NCI-H510A (cell line): ENCODE data around the gene EID2B.

Experiments
- DNase-seq: peaks from one replicate; lab custom pipeline; 2025; lab: John Stamatoyannopoulos, UW

The EID2B gene

GRCh38 chr19:39498798-39499642 is 33.6 kb downstream of the EID2B start, which contains the start of gene DLL3:
Gene DLL3, plus strand, starts transcription at chr19:39498947. Its CDS starts 28 bp downstream, at chr19:39498975.
- DNase-seq: peak; percentile 67

DNA sequence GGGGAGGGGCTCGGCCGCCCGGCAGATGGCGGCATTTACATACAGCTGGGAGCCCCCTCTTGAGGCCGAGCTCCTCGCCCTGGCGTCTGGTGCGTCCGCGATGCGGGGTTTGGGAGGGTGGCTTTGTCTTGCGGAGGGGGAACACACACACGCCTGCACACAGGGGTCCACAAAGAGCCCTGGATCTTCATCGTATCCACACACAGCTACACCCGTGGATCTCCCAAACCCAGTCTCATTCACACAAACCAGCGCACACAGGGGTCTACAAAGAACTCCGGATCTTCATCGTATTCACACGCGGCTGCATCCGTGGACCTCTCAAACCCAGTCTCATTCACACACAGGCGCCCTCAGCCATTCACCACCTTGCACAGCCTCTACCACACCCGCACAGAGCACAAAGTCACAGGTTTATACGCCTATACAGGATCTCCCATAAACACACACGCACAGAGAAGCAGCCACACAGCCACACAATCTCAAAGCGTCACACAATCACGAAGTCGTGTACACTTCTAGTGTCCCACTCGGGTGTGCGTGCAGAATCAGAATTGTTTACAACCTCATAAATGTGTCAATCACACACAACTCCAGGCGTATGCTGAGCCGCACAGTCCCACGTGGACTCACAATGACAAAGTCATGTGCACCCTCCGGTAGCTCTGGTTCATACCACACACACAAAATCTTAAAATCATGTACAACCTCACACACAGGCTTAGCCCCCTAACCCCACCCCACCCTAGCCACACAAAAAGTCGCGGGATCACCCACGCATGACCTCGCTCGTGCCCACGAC is 34.5 kb downstream of the EID2B start:
- DNase-seq: peak; percentile 89

DNA sequence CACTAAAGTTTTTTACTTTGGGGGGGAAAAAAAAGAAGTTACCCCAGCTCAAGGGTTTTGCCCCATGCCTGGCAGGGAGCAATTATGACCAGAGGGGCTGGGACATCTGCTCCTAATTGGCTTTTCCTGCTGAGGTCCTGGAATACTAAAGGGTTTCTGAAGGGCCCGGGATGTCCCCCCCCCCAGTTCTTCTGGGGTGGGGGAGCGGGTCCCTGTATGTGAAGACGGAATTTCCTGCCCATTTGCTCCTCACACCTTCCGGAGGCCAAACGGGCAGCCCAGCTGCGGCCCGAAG is 35.0 kb downstream of the EID2B start:
- no peak for DNase-seq

- no peak for DNase-seq
These were observed 36.6 kb downstream of the EID2B start for GRCh38 chr19:39496063-39496462.

- no peak for DNase-seq
These were observed 38.0 kb downstream of the EID2B start for GRCh38 chr19:39494661-39495060.

DNA sequence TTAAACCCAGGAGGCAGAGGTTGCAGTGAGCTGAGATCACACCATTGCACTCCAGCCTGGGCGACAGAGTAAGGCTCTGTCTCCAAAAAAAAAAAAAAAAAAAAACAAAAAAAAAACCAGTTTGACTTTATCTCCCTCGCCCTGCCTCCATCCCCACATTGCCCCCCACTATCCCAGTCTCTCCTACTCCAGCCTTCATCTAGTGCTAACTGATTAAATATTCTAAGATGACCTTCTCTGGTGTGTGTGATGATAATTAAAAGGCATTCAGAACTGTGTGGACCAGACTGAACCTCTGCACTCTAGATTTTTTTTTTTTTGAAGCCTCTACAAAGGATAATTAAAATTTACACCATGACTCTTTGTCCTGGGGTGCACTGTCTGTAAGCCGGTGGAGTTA is 39.9 kb downstream of the EID2B start:
- DNase-seq: no peak

DNA sequence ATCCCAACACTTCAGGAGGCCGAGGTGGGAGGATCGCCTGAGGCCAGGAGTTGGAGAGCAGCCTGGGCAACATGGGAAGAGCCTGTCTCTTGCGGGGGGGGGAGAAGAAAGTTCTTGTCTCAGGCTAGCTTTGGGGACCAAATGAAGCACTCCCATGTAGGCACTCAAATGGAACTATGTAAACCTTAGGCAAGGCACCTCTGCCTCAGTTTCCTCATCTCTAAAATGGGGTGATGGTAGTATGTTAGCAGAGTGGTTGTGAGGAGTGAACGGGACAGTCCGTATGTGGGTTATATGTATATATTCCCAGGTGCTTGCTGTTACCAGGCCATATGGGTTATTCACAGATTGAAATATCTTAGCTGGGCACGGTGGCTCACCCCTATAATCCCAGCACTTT is 40.4 kb downstream of the EID2B start:
- no peak for DNase-seq

GRCh38 chr19:39489756-39490155 is 42.9 kb downstream of the EID2B start:
- no peak for DNase-seq

GRCh38 chr19:39483141-39483540 is 49.5 kb downstream of the EID2B start:
- DNase-seq: no peak

DNA sequence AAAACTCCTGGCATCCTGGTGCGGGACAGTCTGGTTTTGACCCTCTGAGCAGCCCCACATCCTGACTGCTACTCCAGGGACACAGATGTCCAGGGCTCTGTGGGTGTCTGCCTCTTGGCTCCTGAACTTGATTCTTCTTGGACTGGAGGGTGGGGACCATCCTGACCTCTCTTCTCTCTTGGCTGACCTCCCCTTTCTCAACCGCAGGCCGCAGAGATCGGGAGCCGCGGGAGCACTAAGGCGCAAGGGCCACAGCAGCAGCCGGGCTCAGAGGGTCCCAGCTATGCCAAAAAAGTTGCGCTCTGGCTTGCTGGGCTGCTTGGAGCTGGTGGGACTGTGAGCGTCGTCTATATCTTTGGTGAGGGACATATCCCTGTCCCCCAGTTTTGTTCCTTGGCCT is 51.0 kb downstream of the EID2B start:
- no peak for DNase-seq

DNA sequence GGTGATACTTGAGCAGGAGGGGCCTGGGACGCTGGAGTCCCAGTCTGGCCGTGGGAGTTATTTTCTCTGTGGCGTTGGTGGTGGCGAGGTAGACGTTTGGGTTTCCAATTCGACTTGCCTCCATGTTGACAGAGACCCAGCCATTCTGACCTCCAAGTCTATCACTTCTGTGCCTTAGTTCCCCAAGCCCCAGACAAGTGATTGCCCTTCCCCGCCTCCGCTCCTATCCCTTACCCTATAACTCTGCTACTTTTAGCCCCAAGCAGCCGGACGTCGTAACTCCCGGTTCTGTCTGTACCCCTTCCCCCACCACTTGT is 51.5 kb downstream of the EID2B start:
- no peak for DNase-seq
